ENCODE data around the gene AGBL4.

- TF ChIP-seq ZBTB21 (tag by site-specific recombination; IDR thresholded peaks at IDR 0.05) (no peak), CTCF (tag by site-specific recombination; IDR thresholded peaks at IDR 0.05) (no peak), ZNF830 (tag by site-specific recombination; IDR thresholded peaks at IDR 0.05; ENCODE audit: low read depth) (no peak), ZNF138 (tag by site-specific recombination; IDR thresholded peaks at IDR 0.05; ENCODE audit: borderline replicate concordance) (no peak), ZNF350 (tag by site-specific recombination; IDR thresholded peaks at IDR 0.05) (no peak), ZFP3 (tag by site-specific recombination; IDR thresholded peaks at IDR 0.05; ENCODE audit: low read depth) (no peak), ZNF132 (tag by site-specific recombination; IDR thresholded peaks at IDR 0.05; ENCODE audit: borderline replicate concordance) (no peak), KLF17 (tag by site-specific recombination; IDR thresholded peaks at IDR 0.05) (no peak), ZNF274 (IDR thresholded peaks at IDR 0.05; ENCODE audit: low read length) (no peak), ZNF274 (tag by site-specific recombination; IDR thresholded peaks at IDR 0.05; ENCODE audit: borderline replicate concordance) (no peak), ZNF239 (tag by site-specific recombination; IDR thresholded peaks at IDR 0.05) (no peak)
- TF ChIP-seq, protein P1, sequence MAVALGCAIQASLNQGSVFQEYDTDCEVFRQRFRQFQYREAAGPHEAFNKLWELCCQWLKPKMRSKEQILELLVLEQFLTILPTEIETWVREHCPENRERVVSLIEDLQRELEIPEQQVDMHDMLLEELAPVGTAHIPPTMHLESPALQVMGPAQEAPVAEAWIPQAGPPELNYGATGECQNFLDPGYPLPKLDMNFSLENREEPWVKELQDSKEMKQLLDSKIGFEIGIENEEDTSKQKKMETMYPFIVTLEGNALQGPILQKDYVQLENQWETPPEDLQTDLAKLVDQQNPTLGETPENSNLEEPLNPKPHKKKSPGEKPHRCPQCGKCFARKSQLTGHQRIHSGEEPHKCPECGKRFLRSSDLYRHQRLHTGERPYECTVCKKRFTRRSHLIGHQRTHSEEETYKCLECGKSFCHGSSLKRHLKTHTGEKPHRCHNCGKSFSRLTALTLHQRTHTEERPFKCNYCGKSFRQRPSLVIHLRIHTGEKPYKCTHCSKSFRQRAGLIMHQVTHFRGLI (tag by site-specific recombination; IDR thresholded peaks at IDR 0.05): no peak
- TF ChIP-seq, protein P2, sequence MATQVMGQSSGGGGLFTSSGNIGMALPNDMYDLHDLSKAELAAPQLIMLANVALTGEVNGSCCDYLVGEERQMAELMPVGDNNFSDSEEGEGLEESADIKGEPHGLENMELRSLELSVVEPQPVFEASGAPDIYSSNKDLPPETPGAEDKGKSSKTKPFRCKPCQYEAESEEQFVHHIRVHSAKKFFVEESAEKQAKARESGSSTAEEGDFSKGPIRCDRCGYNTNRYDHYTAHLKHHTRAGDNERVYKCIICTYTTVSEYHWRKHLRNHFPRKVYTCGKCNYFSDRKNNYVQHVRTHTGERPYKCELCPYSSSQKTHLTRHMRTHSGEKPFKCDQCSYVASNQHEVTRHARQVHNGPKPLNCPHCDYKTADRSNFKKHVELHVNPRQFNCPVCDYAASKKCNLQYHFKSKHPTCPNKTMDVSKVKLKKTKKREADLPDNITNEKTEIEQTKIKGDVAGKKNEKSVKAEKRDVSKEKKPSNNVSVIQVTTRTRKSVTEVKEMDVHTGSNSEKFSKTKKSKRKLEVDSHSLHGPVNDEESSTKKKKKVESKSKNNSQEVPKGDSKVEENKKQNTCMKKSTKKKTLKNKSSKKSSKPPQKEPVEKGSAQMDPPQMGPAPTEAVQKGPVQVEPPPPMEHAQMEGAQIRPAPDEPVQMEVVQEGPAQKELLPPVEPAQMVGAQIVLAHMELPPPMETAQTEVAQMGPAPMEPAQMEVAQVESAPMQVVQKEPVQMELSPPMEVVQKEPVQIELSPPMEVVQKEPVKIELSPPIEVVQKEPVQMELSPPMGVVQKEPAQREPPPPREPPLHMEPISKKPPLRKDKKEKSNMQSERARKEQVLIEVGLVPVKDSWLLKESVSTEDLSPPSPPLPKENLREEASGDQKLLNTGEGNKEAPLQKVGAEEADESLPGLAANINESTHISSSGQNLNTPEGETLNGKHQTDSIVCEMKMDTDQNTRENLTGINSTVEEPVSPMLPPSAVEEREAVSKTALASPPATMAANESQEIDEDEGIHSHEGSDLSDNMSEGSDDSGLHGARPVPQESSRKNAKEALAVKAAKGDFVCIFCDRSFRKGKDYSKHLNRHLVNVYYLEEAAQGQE (tag by site-specific recombination; IDR thresholded peaks at IDR 0.05): no peak
Observed at GRCh38 chr1:48692235-48692634, 1331.5 kb downstream of the AGBL4 start.

All from HEK293 (cell line).